ENCODE measurements around the gene AGBL1.

Gene AGBL1

DNA sequence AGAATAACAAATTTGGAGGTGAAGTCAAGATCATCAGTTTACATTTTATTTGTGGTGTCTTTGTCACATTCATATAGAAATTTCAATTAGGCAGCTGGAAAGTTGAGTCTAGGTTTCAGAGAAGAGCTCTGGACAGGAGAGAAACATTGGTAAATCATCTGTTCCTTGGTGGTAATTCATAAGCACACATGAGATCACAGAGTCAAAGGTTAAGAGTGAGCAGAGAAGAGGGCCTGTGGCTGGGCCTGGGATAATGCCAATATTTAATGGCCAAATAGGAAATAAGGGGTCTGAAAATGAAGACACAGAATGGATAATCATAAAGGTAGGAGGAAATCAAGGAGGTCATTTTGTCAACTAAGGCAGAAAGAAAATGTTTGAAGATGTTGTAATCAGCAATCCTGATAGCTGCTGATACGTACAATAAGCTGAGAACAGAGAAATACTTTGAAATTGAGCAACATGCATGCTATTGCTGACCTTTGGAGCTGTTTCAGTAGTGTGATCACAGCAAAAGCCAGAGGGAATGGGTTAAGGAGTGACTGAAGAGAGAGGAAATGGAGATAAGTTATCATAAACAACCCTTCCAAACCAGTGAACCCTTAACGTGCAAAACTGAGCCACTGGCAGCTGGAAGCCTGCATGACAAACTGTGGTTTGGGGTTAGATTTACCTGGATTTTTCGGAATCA is 692.8 kb downstream of the AGBL1 start:
- H3K4me3 ChIP-seq (ENCODE audit: low read depth, low read length), result no peak overlapping the region

DNA sequence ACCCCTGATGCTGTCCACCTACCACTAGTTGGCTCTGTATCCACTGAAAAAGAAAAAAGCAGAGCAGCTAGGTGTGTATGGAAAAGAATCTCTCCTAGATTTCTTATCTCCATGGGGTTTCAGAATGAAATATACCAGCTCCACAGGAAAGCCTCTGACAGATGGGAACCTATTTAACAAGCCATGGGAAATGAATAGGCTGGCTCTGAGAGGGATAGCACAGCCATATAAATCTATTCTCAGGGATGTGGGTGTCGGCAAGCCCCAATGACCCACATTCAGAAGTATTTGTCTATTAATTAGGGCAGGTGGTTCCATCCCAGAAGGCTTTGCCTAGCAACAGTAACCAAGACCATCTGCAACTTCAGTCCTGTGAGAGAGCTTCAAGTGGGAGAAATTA is 694.1 kb downstream of the AGBL1 start:
- no peak overlapping the region for H3K4me3 ChIP-seq (ENCODE audit: low read depth, low read length)

DNA sequence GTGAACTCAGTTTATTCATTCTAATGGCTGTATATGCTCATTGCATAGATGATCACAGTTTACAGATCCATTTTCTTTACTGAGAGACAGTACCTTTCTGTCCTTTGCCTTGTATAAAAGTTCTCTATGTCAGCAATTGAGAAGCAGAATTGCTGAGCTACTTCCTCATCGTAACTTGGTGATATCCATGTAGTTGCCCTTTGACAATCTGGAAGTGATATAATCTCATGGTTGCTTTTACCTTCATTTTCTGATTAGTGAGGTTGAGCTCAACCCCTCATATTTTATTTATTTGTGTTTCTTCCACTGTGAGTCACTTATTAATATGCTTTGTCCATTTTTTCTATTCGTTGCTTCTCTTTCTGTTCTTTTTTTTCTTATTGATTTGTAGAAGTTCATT is 696.5 kb downstream of the AGBL1 start:
- no peak overlapping the region for H3K4me3 ChIP-seq (ENCODE audit: low read depth, low read length)

DNA sequence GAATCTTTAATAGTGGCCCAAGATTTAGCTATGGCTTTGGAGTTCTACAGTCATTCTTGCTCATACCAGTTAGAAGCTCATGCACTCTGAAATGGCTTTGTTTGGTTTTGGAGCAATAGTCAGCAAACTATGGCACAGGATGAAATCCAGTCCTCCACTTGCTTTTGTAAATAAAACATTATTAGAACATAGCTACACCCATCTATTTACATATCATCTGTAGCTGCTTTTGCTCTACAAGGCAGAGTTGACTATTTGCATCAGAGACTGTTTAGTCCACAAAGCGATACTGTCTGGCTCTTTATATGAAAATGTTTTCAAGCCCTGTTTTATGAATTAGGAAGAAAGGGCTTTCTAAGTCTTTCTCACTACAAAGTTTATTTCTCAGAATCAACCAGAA is 716.9 kb downstream of the AGBL1 start:
- H3K4me3 ChIP-seq (ENCODE audit: low read depth, low read length), result no peak overlapping the region

DNA sequence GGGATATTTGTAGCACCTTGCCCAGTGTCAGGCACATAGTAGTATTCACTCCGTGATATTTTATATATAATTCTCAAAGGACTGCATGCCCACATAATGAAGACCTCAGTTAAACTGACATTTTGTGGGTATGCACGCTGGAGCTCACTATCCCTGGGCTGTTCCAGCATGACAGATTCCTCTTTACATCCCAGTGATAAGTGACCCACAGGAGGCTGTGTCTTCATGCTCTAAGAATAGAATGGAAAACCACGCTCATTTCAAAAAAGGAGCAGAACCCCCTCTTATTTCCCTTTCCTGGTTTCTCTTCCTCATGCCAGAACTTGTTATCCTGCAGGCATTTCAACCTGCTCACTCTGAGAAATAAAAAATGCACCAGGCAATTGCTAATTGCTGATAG is 717.5 kb downstream of the AGBL1 start:
- H3K4me3 ChIP-seq (ENCODE audit: low read depth, low read length), result no peak overlapping the region

DNA sequence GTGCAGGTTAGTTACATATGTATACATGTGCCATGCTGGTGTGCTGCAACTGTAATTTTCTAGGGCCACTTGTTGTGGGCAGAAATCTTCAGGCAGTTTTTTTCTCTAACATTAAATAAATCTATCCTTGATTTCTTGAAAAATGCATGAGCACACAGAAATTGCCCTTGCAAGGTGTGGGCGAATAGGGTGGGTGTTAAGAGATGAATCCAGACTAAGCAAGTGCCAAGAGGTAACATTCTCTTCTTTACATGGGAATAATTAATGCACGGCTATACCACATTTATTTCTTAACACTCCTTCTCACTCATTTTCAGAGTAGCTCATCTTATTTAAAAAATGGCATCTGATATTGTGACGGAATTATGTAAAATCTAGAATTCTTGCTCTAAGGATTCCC is 719.6 kb downstream of the AGBL1 start:
- no peak overlapping the region for H3K4me3 ChIP-seq (ENCODE audit: low read depth, low read length)

DNA sequence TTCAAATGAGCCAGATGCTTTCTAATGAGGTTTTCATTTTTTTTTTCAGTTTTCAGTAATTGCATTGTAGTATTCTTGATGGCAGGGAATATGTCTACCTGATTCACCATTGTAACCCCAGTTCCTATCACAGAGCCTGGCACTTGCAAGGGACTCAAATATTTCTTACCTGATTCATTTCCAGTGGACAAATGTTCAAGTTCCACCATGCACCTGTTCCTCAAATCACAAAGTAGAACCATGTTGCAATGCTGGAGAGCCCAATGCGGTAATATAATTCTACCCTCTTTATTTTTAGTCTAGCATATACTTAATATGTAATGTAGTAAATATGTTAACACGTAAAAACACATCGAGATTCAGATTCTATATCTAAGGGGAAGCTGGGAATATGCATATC is 722.6 kb downstream of the AGBL1 start:
- no peak overlapping the region for H3K4me3 ChIP-seq (ENCODE audit: low read depth, low read length)

DNA sequence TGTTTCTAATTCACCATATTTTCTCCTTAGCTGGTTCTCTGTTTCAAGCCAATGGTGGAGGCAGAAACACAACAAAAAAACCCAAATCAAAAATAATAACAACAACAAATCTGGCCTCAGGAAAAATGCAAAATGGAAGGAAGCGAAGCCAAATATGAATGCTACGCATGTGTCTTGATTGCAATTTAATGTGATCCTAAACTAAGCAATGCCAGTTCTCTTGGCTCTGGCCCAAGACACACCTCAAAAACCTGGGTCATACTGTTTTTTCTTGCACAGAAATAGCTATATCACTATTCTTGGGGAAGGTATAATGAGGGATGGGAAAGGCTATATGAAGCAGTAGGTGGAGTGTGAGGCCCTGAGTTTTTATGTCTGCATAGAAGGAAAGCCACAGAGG is 724.7 kb downstream of the AGBL1 start:
- H3K4me3 ChIP-seq (ENCODE audit: low read depth, low read length), result no peak overlapping the region

DNA sequence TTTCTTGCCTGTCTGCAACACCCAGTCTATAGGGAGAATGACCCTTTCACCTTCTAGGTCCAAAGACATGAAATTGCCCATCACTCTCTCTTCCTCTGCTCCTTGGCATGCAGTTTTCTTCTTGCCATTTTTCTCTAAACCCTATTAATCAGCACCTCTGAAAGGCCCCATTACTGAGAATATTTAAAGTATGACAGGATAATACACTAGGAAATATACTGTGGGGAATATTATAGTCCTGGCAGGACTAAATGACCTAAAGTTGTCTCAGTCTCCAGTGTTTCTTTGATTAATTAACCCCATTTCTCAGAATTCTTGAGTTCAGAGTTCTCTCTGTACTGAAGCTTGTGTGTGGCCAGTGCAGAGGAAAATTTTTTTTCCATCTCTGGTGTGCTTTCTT is 730.7 kb downstream of the AGBL1 start:
- no peak overlapping the region for H3K4me3 ChIP-seq (ENCODE audit: low read depth, low read length)

DNA sequence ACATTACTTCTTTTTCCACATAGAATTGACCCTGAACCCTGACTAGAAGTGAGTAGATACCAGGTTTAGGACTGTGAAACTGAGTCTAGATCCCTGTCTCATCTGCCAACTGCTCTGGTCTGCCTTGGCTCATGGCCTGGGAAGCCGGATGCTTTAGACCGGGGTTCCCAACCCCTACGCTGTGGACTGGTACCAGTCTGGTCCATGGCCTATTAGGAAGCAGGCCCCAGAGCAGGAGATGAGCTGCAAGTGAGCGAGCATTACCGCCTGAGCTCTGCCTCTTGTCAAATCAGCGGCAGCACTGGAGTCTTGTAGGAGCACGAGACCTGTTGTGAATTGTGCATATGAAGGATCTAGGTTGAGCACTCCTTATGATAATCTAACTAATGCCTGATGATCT is 734.2 kb downstream of the AGBL1 start:
- no peak overlapping the region for H3K4me3 ChIP-seq (ENCODE audit: low read depth, low read length)

DNA sequence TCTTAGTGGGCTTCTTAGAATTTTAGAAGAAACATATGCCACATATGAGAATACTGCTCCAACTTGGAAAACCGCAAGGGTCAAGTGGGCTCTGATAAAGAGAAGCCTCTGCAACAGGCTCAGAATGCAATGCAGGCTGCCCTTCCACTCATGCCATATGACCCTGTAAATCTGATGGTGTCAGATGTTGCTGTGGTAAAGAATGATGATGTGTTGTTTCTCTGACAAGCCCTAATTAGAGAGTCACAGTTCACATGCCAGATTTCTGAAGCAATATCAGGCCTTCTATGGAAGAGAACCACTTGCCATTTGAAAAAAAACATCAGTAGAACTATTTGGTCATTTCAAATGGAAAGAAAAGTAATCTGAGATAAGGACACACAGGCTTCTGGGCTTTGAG is 749.6 kb downstream of the AGBL1 start:
- H3K4me3 ChIP-seq (ENCODE audit: low read depth, low read length), result no peak overlapping the region

DNA sequence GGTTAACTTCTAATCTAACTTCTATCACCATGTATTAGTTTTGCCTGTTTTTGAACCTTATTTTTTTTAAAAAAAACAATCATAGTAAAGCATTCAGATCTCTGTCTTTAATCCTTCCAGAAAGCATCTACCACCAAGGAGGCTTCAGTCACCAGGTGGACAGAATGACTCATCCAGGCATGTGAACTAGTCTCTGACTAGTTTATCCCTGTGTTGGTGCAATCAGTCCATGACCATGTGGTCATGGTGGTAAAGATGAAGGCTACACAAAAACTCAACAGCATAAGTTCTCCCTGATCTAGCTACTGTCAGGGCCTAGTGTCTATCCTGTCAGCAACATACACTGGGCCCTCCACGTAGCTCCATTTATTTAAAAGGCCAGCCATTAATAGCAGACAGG is 750.6 kb downstream of the AGBL1 start:
- no peak overlapping the region for H3K4me3 ChIP-seq (ENCODE audit: low read depth, low read length)

DNA sequence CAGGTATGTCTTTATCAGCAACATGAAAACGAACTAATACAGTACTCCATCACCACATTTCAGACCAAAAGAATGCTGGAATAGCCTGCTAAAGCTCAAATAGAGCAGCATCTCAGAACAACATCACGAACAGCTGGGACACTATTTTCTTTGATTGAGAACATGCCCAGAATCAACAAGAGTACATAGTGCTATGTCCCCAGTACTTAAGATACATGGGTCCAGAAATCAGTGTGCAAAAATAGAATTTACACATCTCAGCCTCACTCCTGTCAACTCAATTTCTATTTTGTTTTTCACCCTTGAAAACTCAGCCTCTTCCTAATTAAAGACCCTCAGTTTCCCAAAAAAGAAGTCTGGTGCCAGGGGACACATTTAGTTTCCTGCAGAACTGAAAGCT is 753.9 kb downstream of the AGBL1 start:
- H3K4me3 ChIP-seq (ENCODE audit: low read depth, low read length), result no peak overlapping the region

DNA sequence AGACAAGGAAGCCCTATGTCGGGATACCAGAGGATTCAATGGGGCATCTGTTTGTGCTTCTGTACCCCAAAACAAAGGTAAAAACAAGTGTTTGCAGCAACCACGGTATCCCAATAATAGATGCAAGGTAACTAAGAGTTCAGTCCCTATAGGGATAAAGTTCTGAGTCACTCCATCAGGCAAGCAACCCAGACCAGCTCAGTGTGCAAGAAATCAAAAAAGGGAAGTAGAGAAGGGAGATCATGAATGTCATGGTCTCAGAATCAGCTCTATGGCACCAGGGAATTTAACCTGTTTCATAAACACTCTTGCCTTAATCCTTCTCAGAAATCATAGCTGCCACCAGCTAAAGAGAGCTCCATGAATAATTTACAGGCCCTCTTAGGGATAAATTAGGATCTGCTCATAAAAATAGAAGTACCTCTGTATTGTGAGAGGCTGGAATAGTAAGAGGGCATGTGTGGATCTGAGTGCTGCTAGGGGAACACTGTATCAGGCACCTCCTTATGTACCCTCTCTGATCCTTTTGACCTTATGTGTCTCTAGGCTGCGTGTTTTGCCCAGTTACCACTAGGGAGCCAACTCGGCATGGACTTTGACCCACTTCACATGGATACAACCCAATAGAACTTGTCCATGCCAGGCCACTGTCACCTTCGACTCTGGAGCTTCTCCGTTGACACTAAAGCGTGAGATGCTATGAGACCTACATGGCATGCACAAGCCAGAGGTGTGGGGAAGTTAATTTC is 754.6 kb downstream of the AGBL1 start:
- H3K4me3 ChIP-seq (ENCODE audit: low read depth, low read length), result no peak overlapping the region

DNA sequence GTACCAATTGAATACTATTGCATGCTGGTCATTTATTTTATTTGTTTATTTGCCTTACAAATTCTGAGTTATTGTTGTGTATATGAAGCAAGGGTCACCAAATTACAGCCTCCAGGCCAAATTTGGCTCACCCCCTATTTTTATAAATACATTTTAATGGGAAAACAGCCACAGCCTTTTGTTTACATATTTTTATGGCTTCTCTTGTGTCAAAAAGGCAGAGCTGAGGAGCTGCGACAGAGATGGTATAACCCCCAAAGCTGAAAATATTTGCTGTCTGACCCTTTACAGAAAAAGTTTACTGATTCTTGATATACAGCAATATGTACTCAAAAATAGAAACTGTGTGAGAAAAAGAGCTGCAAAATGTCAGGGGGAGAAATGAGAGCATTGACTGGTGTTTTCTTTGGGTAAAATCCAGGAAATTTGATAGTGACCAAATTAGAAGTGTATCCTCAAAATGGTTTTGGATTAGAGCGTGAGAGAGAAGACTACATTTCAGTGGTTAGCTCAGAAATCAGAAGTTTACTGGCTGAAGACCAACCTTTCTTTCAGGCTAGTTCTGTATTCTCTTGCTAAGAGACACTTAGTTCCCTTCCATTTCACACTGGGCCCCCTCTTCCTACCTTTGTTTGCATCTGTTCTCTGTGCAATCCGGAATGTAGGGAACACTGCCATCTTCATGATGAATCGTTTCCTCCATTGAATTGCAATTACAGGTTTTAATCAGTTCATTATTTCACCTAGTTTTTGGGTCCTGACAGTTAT is 757.8 kb downstream of the AGBL1 start:
- H3K4me3 ChIP-seq (ENCODE audit: low read depth, low read length), result no peak overlapping the region

DNA sequence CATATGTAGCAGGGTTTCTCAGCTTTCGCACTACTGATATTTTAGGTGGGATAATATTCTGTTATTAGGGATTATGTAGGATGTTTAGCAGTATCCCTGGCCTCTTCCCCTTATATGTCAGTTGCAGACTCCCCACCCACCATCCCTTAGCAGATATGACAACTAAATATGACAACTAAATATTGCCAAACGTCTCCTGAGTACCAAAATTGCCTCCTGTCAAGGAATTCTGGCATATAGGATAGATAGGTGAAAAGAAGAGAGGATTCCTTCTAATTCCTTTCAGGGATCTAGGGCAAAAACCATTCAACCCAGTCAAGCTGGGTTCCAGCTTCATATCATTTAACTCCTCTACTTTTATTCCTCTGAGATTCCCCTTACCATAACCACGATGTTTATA is 759.8 kb downstream of the AGBL1 start:
- no peak overlapping the region for H3K4me3 ChIP-seq (ENCODE audit: low read depth, low read length)

DNA sequence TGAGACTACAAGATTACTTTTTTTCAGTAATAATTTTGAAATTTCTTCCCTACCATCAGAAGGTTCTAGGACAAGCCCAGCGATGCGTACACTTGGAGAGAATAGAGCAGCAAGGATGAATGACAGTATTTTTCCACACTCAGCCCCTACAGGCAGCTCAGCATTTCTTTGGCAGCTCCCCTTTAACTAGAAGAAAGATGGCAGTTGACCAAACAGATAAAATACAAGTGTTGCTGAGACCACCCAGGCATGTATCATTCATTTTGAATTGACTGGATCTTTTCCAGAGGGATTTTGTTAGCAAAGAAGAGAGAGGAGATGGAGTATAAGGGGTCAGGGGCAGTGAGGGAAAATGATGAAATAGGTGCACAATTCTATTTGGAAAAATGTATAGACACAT is 761.3 kb downstream of the AGBL1 start:
- H3K4me3 ChIP-seq (ENCODE audit: low read depth, low read length), result no peak overlapping the region

DNA sequence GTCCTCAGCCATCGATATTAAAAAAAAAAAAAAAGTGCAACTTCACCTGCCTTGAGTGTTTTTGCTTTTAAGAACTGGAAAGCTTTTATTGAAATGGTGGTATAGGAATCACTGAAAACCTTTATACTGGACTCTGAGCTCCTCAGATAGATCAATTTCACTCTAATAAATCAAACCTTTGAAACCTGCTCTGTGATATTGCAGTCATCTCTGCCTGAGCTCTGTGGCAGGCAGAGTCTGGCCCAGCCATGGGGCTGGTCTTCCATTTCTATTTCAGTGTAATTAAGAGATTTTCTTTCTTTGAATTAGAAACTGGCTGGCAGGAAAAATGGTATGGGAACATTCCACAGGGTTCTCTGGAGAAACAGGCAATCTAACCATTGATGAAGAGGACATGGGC is 762.5 kb downstream of the AGBL1 start:
- H3K4me3 ChIP-seq (ENCODE audit: low read depth, low read length), result no peak overlapping the region

DNA sequence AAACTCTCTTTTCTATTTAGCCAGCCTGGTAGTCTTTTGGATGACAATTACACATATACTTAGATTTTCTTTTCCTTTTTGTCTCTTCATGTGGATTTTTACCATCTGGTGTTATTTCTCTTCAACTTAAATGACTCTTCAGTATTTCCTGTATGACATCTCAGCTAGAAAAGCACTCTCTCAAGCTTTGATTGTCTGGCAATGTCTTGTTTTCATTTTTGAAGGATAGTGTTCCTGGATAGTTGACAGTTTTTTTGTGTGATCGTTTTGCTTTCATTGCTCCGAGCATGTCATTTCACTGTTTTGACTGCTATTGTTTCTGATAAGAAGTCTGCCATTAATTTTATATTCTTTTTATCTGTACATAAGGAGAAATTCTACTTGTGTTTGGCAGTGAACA is 766.4 kb downstream of the AGBL1 start:
- no peak overlapping the region for H3K4me3 ChIP-seq (ENCODE audit: low read depth, low read length)

DNA sequence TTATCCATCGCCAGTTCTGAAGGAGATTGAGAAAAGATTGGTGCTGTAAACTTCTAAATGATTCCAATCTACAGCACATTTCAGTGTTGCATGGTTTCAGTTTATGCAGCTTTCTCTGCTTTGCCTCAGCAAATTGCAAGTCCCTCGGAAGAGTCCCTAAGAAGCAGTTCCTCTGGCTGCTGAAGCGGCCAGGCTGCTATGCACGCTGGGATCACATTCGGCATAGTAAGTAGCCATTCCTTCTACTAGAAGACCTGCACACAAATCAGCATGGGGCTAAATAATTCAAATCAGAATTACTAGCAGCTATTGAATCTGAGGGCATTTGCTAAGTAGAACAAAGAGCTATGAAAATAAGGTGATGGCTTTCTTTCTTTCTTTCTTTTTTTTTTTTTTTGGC is 769.5 kb downstream of the AGBL1 start:
- H3K4me3 ChIP-seq (ENCODE audit: low read depth, low read length), result no peak overlapping the region

DNA sequence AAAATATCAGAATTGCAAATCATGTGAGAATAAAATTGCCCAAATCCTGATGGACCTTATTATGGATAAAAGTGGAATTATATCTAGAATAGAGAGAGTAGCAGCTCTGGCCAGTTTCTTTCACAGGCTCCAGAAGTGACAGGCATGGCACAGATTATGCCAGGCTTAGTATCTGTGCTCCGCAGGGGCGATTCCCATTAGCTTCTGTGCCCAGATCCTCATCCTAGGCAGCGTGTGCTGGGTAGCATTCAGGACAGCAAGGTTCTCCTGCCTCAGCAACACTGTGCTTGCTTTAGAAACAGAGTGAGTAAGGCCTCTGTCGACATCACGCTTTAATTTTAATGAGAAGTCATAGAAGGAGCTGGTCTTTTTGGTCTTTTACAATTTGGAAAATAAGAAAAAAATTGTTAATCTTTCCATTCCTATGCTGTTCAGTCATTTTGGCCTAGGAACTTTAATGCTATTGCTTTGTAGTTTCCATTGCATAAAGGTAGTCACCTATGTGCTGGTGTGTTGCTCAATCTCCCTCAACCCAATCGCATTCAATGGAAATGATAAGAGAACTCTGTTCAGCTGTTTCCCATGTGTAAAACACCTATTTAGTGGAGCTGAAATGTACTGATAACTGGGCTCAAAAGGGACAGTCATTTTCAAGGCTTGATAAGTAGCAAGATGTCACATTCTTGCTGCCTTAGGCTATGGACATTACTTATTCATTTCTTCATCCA is 770.1 kb downstream of the AGBL1 start:
- no peak overlapping the region for H3K4me3 ChIP-seq (ENCODE audit: low read depth, low read length)
